Heart right ventricle (tissue), 16 donors: ENCODE measurements around the gene PCDHGA3. TPM values are rescaled to one million over a fixed set of nuclear protein-coding genes. Genes with fewer than 3 reads are reported as not detected.
"Not testable (repeated sequence)": the region's sequence is repeated elsewhere in the genome, so short reads cannot be mapped to it uniquely, and the experiment has no call there.

Experiments used
- ATAC-seq, 8 donors: fragments of 200-7000 bp; cut with Tn5 transposase; one replicate each; pipeline ENCODE4 v1.9.1; 2020; ENCODE audit warnings: mild to moderate bottlenecking in 8 of 8, moderate library complexity in 8 of 8, moderate number of reproducible peaks in 1 of 8
- DNase-seq, 2 donors: peaks; one replicate each; pipeline ENCODE4 v3.0.0-alpha.2; 2020
- H3K27ac ChIP-seq, 10 donors: fragments of 200-600 bp; sonication (generic) in 2 of 10; one replicate each; pipeline versions ENCODE4 v1.5.0 to v1.8.0; 2020 to 2022; ENCODE audit warnings: mild to moderate bottlenecking in 3 of 10
- H3K27me3 ChIP-seq, 7 donors: fragments of 200-600 bp; one replicate each; pipeline ENCODE4 v1.8.0; 2021 to 2022; ENCODE audit warnings: mild to moderate bottlenecking in 2 of 7
- H3K36me3 ChIP-seq, 9 donors: fragments of 200-600 bp; sonication (generic) in 1 of 9; one replicate each; pipeline versions ENCODE4 v1.5.0 to v1.8.0; 2020 to 2022; ENCODE audit warnings: mild to moderate bottlenecking in 2 of 9
- H3K4me1 ChIP-seq, 9 donors: fragments of 200-600 bp; sonication (generic) in 1 of 9; one replicate each; pipeline versions ENCODE4 v1.5.0 to v1.8.0; 2020 to 2022; ENCODE audit warnings: mild to moderate bottlenecking in 4 of 9
- H3K4me3 ChIP-seq, 10 donors: fragments of 200-600 bp; sonication (generic) in 2 of 10; one replicate each; pipeline versions ENCODE4 v1.5.0 to v1.8.0; 2020 to 2022; ENCODE audit warnings: mild to moderate bottlenecking in 7 of 10, moderate library complexity in 2 of 10
- H3K9me3 ChIP-seq, 11 donors: fragments of 200-600 bp in 10 of 11; sonication (generic) in 2 of 11; one replicate each; pipeline versions ENCODE4 v1.5.0 to v1.8.0; 2013 to 2022; ENCODE audit warnings: mild to moderate bottlenecking in 2 of 11, control low read depth in 1 of 11, moderate library complexity in 1 of 11
- CTCF ChIP-seq, 9 donors: fragments of 200-600 bp; sonication (generic) in 2 of 9; IDR thresholded peaks; one replicate each; pipeline versions ENCODE4 v1.5.0 to v1.8.0; 2021 to 2022; ENCODE audit warnings: antibody characterized with exemption in 9 of 9, mild to moderate bottlenecking in 5 of 9, moderate library complexity in 1 of 9
- WGBS, 2 donors: extraction: QIAGEN DNeasy Blood & Tissue Kit; methylation state at CpG; one replicate each; pipeline ENCODE4 v1.1.7; 2013; ENCODE audit warnings: inconsistent platforms in 1 of 2; 5-methylcytosine and 5-hydroxymethylcytosine counted together
- intact Hi-C, 10 donors: fragments of 100-400 bp; cut with DNase I; formaldehyde crosslinking; loops; one replicate each; pipeline versions ENCODE4 v1.11.1 to v1.14.2; 2022
- polyA plus RNA-seq, 2 donors: library from polyadenylated mRNA; stranded (reverse); fragments of 200-250 nt; gene quantifications; one replicate each; pipeline ENCODE4 v1.2.3, GENCODE V29; 2013
- total RNA-seq, 10 donors: library from RNA; stranded (reverse); fragmentation: NEBNext Ultra II Directional in 3 of 10; extraction: Animal tissue kit (Norgen Biotek cat#: 25700) in 3 of 10; gene quantifications; one replicate each; pipeline versions ENCODE4 v1.2.1 to v1.2.4, GENCODE V29; 2021 to 2023
- donor health status: Arrhythmogenic right ventricular cardiomyopathy.
- donor health status: ischemic (EF 13 %, LVEDD 7.1; RV severe dilation, severe dysfunction).
- donor health status: healthy with polysubstance abuse.
- donor health status: DM: no; HTN: yes; CAD: no.
- donor health status: DM: no; HTN: no; CAD: no.
- donor health status: ischemic (EF 25% LVEDD 6.9; RV normal size, moderate dysfunction).
- donor health status: ischemic (EF 25% LVEDD 5.7; RV mildly dilated, moderate dysfunction).
- donor health status: healthy.
- donor health status: DM: yes; HTN: yes; CAD: no.
- donor health status: Ischemic cardiomyopathy.
- donor health status: ischemic (EF 35%, LVEDD 5.7; RV mildly dilated, moderate dysfunction).
- donor health status: nonischemic (EF 11% LVEDD 7.7; RV severe dilation, severe dysfunction).
- donor health status: DM: yes; HTN: yes; CAD: no.
- donor health status: PGD.
- donor health status: ischemic (EF 29% LVEDD 5.4; RV normal size, mild dysfunction).
- donor health status: nonischemic (EF 23%, LVEDD 6.1; RV moderate dilation, normal function).

The PCDHGA3 gene
- total and polyA plus RNA-seq, 12 donors: 1.3 to 21.0 (median 14.5) TPM

DNA sequence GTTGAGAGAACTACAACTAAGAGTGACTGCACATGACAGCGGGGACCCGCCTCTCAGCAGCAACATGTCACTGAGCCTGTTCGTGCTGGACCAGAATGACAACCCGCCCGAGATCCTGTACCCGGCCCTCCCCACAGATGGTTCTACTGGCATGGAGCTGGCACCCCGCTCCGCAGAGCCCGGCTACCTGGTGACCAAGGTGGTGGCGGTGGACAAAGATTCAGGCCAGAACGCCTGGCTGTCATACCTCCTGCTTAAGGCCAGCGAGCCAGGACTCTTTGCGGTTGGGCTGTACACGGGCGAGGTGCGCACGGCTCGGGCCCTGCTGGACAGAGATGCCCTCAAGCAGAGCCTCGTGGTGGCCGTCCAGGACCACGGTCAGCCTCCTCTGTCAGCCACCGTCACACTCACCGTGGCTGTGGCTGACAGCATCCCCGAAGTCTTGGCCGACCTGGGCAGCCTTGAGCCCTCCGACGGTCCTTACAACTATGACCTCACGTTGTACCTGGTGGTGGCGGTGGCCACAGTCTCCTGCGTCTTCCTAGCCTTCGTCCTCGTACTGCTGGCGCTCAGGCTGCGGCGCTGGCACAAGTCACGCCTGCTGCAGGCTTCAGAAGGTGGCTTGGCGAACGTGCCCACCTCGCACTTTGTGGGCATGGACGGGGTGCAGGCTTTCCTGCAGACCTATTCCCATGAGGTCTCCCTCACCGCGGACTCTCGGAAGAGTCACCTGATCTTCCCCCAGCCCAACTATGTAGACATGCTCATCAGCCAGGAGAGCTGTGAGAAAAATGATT, 41.0 kb downstream of the PCDHGA3 start:
- Histone ChIP-seq H3K27me3 (peaks cover 0 to 54% (median 0%) of the 10 kb centered on the region in 7 donors), H3K9me3 (peaks cover 0 to 97% (median 53%) of the 10 kb centered on the region in 11 donors), H3K27ac (no peak overlapping the region), H3K36me3 (peaks cover 0 to 27% (median 0%) of the 10 kb centered on the region in 9 donors), H3K4me1 (peaks cover 0 to 6% (median 0%) of the 10 kb centered on the region in 9 donors), H3K4me3 (no peak overlapping the region)
- intact Hi-C loops: no loop called here
- 49 to 58% methylated on average over 43 of the region's 43 CpGs for WGBS, 2 donors
- TF ChIP-seq CTCF (IDR thresholded peaks at IDR 0.05): no peak
- ATAC-seq: peak in 1 of 8 donors; percentile 17
- DNase-seq: no peak

DNA sequence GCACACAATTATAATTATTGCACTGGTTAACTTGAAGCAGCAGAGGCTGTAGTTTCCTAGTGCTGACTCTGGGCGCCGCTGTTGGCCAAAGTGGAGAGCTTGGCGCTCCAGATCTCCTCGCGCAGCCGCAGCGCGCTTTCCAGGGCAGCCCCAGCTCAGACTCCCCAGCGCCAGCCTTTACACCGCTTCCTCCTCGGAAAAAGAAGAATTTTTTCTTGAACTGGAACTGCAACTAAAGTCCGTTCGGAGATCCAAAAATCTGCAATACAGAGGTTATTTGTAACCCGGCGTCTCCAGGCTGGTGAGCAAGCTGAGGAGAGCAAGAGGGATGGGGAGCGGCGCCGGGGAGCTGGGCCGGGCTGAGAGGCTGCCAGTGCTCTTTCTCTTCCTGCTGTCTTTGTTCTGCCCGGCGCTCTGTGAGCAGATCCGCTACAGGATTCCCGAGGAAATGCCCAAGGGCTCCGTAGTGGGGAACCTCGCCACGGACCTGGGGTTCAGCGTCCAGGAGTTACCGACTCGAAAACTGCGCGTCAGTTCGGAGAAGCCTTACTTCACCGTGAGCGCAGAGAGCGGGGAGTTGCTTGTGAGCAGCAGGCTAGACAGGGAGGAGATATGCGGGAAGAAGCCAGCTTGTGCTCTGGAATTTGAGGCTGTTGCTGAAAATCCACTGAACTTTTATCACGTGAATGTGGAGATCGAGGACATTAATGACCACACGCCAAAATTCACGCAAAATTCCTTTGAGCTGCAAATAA, 44.1 kb downstream of the PCDHGA3 start, which contains the start of gene PCDHGB4:
Gene PCDHGB4 (plus strand): TSS at position 142 of the 755 bp plus-strand sequence. CDS start 187 bp downstream, at position 329.
- Histone ChIP-seq H3K36me3 (peaks cover 0 to 28% (median 0%) of the 10 kb centered on the region in 9 donors), H3K4me3 (peak within 1 kb of the TSS in 7 of 10 donors; percentile 4 to 42 (median 34)), H3K4me1 (peaks cover 0 to 14% (median 0%) of the 10 kb centered on the region in 9 donors), H3K27me3 (peaks cover 0 to 50% (median 0%) of the 10 kb centered on the region in 7 donors), H3K9me3 (peaks cover 0 to 97% (median 57%) of the 10 kb centered on the region in 11 donors)
- DNase-seq, H3K27ac ChIP-seq, intact Hi-C loops: not testable (repeated sequence)
- ATAC-seq: peak; percentile 79 to 92 (median 85)
- peak; percentile 14 to 64 (median 53) for TF ChIP-seq CTCF (IDR thresholded peaks at IDR 0.05)
- 16 to 18% methylated on average over 19 to 20 of the region's 40 CpGs for WGBS, 2 donors

DNA sequence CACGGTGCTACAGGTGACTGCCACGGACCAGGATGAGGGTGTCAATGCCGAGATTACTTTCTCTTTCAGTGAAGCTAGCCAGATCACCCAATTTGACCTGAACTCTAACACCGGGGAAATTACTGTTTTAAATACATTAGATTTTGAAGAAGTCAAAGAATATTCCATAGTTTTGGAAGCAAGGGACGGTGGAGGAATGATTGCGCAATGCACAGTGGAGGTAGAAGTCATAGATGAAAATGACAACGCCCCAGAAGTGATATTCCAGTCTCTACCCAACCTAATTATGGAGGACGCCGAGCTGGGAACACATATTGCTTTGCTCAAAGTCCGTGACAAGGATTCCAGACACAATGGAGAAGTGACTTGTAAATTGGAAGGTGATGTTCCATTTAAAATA, 45.0 kb downstream of the PCDHGA3 start:
- Histone ChIP-seq H3K27ac (no peak overlapping the region), H3K36me3 (peaks cover 0 to 28% (median 3%) of the 10 kb centered on the region in 9 donors), H3K9me3 (peaks cover 0 to 97% (median 62%) of the 10 kb centered on the region in 11 donors), H3K4me3 (no peak overlapping the region), H3K4me1 (peaks cover 0 to 14% (median 0%) of the 10 kb centered on the region in 9 donors), H3K27me3 (peaks cover 0 to 50% (median 0%) of the 10 kb centered on the region in 7 donors)
- ATAC-seq: no peak
- WGBS, 2 donors: 56 to 58% methylated on average over 10 of the region's 10 CpGs
- TF ChIP-seq CTCF (IDR thresholded peaks at IDR 0.05): no peak
- no peak for DNase-seq
- intact Hi-C loops: no loop called here
